Measurements from ENCODE around the gene EIF1AD.
"Not testable (repeated sequence)": the region's sequence is repeated elsewhere in the genome, so short reads cannot be mapped to it uniquely, and the experiment has no call there.

EIF1AD gene

DNA sequence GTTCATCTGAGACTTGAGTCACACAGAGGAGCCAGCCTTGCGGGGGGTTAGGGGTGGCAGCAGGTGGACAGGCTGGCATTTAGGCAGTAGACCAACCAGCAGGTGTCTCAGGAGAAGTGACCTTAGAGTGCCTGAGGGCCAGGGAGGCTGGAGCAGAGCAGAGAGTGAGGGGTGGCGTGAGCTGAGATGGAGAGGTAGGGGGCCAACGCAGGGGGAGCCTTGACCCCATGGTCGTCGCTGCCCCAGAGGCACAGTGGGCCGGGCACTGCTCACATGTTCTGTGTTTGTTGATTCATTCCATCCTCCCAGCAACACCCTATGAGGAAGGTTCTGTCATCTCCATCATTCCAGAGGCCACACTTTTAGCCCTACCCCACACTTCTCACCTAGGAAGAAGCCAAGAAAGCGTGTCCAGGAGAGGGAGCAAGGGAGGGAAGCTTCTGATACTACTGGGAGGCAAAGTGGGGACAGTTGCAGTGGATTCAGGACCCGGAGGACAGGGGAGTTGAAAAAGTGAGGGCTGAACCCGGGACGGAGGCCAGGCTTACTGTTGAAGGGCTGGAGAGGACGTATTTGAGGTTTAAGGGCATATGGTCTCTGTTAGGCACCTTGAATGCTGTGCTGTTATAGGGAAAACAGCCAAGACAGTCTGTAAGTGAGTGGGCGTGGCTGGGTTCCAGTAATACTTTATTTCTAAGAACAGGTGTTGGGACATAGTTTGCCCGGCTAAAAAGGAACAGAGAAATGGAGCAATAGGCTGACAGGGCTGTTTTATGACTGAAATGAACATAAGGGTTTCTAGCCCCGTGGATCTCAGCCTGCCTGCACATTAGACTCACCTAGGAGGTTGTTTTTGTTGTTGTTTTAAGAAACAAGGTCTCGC is 33.1 kb downstream of the EIF1AD start:
- no peak for DNase-seq (ENCODE audit: low spot score)

DNA sequence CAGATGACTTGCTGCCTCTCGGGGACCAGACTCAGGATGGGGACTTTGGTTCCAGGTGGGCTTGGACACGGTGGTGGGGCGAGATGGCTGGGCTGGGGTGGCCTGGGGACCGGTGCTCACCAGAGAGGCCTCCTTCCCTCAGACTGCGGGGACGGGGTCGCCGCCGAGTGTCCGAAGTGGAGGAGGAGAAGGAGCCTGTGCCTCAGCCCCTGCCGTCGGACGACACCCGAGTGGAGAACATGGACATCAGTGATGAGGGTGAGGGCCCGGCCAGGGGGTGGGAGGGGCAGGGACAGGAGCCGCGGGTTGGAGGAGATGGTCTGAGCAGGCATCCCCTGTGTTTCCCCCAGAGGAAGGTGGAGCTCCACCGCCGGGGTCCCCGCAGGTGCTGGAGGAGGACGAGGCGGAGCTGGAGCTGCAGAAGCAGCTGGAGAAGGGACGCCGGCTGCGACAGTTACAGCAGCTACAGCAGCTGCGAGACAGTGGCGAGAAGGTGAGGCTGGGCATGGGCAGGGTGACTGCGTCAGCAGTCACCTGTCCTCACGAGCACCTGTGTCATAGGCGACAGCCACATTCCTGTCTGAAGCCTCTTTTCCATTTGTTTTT is 34.5 kb downstream of the EIF1AD start:
- DNase-seq (ENCODE audit: low spot score): no peak

DNA sequence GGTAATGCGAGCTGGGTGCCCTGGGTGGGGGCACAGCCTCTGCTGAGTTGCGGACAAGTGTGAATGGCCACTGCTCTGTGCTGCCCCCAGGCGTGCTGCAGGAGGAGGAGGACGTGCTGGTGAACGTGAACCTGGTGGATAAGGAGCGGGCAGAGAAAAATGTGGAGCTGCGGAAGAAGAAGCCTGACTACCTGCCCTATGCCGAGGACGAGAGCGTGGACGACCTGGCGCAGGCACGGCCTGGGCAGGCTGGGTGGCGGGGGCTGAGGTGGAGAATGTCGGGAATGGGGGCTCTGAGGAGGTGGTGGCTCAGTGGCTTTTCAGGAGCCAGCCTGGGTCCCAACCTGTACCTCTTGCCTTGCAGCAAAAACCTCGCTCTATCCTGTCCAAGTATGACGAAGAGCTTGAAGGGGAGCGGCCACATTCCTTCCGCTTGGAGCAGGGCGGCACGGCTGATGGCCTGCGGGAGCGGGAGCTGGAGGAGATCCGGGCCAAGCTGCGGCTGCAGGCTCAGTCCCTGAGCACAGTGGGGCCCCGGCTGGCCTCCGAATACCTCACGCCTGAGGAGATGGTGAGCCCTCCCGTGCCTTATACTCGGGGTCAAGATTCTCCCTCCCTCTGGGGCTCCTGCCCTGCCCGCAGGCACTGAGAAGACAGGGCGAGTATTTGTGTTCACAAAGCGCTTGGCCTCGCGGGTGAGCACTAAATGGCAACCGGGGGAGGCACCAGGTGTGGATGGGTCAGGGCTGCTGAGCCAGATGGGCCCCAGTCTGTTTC is 35.8 kb downstream of the EIF1AD start:
- DNase-seq (ENCODE audit: low spot score): no peak

DNA sequence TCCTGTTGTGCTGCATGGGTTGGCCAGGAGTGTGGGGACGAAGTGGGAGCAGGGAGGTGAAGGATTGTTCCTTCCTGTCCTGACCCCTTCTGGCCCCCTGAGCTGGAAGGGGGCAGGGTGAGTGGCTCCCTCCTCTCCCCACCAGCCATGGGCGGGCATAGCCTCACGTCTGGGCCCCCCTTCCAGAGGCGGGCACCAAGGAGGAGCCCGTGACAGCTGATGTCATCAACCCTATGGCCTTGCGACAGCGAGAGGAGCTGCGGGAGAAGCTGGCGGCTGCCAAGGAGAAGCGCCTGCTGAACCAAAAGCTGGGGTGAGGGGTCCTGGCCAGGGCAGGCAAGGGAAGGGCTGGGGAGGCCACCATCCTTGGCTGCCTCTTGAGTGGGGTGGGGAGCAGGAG is 37.1 kb downstream of the EIF1AD start:
- no peak for DNase-seq (ENCODE audit: low spot score)

DNA sequence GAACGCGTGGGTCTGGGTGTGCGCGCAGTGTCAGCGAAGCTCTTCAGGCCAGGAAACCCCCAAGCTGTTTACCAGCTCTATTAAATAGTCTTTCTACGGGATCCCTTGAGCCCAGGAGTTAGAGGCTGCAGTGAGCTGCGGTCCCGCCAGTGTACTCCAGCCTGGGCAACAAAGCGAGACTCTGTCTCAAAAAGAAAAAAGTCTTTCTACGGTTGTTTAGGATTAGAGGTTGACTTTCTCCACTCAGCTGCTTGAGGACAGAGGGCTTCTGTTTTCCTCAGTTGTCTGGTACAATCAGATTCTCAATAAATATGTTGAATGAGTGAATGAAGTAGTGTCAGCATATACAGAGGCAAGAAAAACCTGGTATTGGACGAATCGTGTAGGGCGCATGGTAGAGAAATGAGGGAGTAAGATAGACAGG is 39.8 kb downstream of the EIF1AD start:
- DNase-seq (ENCODE audit: low spot score): no peak

DNA sequence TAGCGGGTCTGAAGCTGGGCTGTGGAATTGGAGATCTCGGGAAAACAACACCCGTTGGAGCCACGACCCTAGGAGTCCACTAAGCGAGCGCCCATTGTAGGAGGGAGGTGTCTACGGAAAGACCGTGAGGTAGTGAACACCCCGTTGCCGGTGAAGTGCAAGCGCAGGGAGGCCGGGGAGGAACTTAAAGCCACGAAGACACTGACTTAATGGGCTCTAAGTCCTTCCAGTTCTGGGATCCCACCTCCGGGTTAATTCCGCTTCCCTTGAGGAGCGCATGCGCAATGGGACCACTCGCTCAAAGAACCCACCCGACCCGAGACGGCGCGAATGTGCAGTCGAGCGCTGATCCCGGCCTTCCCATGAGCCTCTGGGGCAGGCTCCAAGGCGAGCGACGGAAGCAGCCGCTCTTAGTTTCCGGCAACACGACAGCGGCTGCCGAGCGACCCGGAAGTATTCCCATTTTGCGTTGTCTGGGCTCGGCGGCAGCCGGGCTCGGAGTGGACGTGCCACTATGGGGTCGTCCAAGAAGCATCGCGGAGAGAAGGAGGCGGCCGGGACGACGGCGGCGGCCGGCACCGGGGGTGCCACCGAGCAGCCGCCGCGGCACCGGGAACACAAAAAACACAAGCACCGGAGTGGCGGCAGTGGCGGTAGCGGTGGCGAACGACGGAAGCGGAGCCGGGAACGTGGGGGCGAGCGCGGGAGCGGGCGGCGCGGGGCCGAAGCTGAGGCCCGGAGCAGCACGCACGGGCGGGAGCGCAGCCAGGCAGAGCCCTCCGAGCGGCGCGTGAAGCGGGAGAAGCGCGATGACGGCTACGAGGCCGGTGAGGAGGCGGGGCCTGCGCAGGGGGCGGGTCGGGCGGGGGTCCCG is 40.5 kb downstream of the EIF1AD start, which contains the start of gene SART1:
SART1 (plus strand) TSS at position 468 of the 874 bp plus-strand sequence; CDS start at position 515, 47 bp downstream.
- DNase-seq (ENCODE audit: low spot score): peak; percentile 97

DNA sequence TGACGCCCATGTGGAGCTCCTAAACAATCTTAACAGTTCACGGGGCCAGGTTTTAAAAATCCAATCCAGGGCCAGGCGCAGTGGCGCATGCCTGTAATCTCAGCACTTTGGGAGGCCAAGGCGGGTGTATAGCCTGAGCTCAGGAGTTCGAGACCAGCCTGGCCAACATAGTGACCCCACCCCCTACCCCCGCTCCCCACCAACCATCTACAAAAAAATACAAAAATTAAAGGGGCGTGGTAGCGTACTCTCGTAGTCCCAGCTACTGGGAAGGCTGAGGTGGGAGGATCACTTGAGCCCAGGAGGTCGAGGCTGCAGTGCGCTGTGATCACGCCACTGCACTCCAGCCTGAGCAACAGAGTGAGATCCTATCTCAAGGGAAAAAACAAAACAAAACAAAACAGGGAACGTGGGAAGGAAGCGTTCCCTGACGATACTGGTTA is 41.1 kb downstream of the EIF1AD start:
- DNase-seq (ENCODE audit: low spot score): no peak

DNA sequence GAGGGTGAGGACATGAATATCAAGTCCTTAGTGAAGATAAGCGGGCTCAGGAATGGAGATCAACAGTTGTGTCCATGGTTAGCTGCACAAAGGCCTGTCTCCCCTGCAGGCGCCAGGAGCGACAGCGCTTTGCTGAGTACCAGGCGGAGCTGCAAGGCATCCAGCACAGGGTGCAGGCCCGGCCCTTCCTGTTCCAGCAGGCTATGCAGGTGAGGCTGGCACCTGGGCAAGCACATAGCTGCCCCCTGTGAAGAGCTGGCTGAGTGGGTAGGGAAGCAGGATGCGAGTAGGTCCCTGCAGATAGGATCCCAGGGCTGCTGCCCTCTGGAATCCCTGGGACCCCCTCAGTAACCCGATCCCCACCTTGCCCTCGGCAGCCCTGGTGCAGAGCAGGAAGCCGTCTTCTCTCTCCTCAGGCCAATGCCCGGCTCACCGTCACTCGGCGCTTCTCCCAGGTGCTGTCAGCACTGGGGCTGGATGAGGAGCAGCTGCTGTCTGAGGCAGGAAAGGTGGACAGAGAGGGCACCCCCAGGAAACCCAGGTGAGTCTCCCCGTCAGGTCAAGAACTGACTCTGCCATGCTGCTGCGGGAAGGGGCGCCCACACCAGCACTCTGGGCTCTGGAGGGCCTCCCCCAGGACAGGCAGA is 43.1 kb downstream of the EIF1AD start:
- no peak for DNase-seq (ENCODE audit: low spot score)

DNA sequence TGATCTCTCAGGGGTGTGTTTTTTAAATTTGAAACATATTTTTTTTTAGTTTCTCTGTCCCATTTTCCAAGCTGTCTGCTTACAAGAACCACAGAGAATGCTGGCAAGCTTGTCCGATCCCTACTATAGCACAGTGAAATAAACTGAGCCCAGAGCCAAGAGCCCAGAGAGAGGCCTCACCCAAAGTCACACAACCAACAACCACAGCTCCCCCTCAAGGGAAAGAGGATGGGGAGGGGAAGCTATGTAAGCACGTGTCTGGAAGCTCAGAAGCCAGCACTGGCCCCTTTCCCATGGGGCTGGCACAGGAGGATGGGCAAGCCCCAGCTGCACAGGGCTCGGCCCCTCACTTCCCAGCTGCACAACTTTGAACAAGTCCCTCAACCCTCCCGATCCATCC is 43.7 kb downstream of the EIF1AD start:
- DNase-seq (ENCODE audit: low spot score): no peak

DNA sequence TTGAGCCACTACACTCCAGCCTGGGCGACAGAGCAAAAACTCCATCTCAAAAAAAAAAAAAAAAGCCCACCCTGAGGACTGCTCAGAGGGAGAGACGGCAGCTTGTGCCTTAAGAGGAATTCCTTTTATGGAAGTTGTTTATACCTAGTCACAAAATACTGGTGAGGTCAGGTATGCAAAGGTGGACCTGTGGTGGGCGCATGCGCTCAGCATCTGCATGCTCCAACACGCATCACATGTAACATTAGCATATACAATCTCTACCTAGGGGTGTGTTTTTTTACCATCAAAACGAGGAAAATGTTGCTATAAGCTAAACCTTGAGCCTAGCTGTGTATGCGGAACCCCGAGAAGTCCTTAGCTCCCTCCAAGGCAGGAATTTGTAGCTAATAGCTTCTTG is 47.2 kb downstream of the EIF1AD start:
- no peak for DNase-seq (ENCODE audit: low spot score)

DNA sequence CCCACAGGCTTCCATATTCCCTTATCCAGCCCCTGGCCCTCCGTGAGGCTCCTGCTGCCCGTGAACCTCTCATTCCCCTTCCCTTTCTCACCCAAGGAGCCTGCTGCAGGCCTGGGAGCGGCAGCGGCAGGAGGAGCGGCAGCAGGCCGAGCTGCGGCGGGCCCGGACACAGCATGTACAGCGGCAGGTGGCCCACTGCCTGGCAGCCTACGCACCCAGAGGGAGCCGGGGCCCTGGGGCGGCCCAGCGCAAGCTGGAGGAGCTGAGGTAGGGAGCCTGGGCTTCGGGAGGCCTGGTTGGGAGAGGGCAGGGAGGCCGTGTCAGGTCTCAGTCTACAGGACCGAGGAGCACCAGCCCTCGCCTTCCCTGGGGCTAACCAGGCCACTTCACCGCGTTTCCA is 48.5 kb downstream of the EIF1AD start:
- DNase-seq (ENCODE audit: low spot score): no peak

DNA sequence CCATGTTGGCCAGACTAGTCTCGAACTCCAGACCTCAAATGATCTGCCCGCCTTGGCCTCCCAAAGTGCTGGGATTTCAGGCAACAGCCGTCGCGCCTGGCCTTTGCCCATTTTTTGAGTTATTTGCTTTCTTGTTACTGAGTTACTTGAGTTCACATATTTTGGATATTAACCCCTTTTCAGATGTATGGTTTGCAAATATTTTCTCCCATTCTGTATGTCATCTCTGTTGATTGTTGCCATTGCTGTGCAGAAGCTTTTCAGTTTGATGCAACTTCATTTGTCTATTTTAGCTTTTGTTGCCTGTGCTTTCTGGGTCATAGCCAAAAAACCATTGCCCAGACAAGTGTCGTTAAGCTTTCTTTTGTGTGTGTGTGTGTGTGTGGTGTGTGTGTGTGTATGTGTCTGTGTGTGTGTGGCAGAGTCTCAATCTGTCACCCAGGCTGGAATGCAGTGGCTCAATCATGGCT is 49.9 kb downstream of the EIF1AD start:
- DNase-seq (ENCODE audit: low spot score): no peak

DNA sequence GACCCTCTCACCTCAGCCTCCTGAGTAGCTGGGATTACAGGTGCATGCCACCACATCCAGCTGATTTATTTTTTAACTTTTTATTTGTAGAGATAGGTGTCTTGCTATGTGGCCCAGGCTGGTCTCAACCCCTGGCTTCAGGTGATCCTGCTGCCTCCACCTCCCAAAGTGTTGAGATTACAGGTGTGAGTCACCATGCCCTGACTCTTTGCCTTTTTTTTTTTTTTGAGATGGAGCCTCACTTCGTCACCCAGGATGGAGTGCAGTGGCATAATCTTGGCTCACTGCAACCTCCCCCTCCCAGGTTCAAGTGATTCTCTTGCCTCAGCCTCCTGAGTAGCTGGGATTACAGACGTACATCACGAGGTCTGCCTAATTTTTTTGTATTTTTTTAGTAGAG is 50.3 kb downstream of the EIF1AD start:
- not testable (repeated sequence) for DNase-seq (ENCODE audit: low spot score)

DNA sequence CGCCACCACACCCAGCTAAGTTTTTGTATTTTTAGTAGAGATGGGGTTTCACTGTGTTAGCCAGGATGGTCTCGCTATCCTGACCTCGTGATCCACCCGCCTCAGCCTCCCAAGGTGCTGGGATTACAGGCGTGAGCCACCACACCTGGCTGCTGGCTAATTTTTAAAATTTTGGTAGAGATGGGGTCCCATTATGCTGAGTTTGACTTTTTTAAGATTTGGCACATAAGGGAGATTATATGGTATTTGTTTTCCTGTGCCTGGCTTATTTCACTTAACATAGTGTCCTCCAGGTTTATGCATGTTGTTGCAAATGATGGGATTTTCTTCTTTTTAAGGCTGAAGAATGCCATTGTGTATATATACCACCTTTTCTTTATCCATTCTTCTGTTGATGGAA is 51.2 kb downstream of the EIF1AD start:
- not testable (repeated sequence) for DNase-seq (ENCODE audit: low spot score)

DNA sequence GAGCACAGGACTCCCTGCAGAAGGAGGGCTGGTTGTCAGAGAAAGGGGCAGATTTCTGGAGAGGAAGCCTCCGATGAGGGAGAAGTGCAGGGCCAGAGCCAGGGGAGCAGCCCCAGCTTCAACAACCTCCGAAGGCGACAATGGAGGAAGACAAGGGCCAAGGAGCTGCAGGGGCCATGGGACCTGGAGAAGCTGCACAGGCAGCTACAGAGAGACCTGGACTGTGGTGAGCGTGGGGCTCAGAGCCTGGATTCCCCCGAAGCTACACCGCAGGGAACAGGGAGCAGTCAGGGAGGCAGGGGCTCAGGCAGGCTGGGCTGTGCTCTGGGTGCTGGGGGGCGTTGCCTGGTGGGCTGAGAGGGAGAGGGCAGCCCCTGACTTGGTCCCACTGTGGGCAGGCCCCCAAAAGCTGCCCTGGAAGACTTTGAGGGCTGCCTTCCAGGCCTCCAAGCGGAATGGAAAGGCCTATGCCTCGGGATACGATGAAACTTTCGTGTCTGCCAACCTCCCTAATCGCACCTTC is 54.3 kb downstream of the EIF1AD start:
- no peak for DNase-seq (ENCODE audit: low spot score)

DNA sequence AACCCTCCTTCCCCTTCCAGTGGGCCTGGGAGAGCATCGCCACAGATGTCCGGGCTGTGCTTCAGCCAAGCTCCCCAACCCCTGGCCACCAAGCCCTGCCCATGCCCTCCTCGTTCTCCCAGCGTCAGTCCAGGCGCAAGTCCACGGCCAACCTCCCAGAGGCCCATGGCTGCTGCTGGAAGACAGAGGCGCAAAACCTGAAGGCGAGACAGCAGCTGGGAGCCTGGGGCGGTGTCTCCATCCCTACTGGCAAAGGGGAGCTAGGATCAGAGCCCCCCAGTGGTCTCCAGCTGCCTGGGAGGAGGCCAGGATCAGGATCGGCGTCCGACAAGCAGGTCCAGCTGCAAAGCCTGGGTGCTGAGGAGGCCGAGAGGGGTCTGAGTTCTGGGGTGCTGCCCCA is 54.8 kb downstream of the EIF1AD start:
- no peak for DNase-seq (ENCODE audit: low spot score)

DNA sequence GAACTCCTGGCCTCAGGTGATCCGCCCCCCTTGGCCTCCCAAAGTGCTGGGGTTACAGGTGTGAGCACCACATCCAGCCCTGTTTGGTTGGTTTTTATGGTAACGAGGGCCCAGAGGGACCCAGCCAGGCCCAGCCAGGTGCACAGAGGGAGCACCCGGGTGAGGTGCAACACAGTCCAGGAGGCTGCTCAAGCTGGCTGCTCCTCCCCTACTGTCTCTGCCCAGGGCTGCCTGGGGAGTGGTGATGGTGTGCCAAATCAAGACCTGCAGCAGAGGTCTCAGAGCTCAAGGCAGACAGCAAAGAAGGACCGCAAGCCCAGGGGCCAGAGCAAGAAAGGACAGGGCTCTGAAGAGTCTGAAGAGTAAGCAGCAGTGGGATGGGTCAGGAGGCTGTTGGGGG is 55.3 kb downstream of the EIF1AD start:
- DNase-seq (ENCODE audit: low spot score): no peak

All from Ammon's horn (tissue), 1 donor.